ENCODE results near the gene CHAC1. TPM values are rescaled to one million over a fixed set of nuclear protein-coding genes. Genes with fewer than 3 reads are reported as not detected.

Gene CHAC1, protein sequence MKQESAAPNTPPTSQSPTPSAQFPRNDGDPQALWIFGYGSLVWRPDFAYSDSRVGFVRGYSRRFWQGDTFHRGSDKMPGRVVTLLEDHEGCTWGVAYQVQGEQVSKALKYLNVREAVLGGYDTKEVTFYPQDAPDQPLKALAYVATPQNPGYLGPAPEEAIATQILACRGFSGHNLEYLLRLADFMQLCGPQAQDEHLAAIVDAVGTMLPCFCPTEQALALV
- total RNA-seq (2021) = 11.6 and 26.8 TPM in 2 replicates
- percentile 67 among the genes with signal in this experiment for Bru-seq, nascent RNA
- percentile 56 among the genes with signal in this experiment for BruChase-seq, experiment 1, labeled RNA remaining after a 2-hour chase
- percentile 47 among the genes with signal in this experiment for BruChase-seq, experiment 2, labeled RNA remaining after a 6-hour chase
- long read RNA-seq, transcript CHAC1-202 (3 exons, 1,849 nt) = major isoform, 37 of 60 reads
- long read RNA-seq, partial matches to known transcripts = 21 of 60 reads
- long read RNA-seq, other reads (novel, unspliced or antisense) = 1 of 60 reads

GRCh38 chr15:40952901-40953712, at the start of gene CHAC1:
CHAC1 (plus strand) TSS chr15:40953471; CDS start chr15:40953584, 113 bp downstream.
- no peaks in the 10 kb centered on the region for H3K27me3 ChIP-seq (replicated peaks; ENCODE audit: insufficient read depth, low read depth, low read length, poor library complexity)
- peak; percentile 98 for DNase-seq (ENCODE audit: low spot score)
- CTCF ChIA-PET = interaction anchor here (0.6 to 1.5 kb wide), 3 partner anchors 11 to 285 kb away, joined by 3 to 10 read pairs (median 4); no protein-coding TSS in a partner anchor
- BruUV-seq (replicated peaks) = no TSS peak
- POLR2A ChIA-PET (ENCODE audit: low non-redundant PET) = interaction anchor here (0.6 kb wide), 2 partner anchors 9 to 63 kb away, joined by 3 to 7 read pairs; no protein-coding TSS in a partner anchor
- H3K9me3 ChIP-seq (ENCODE audit: low read depth, low read length, poor library complexity, severe bottlenecking) = no peaks in the 10 kb centered on the region
- TF ChIP-seq EZH2 (IDR thresholded peaks at IDR 0.05; ENCODE audit: borderline replicate concordance, low read depth, low read length, poor library complexity, severe bottlenecking) (no peak), CTCF (conservative IDR thresholded peaks at IDR 0.05; ENCODE audit: low read depth, low read length) (no peak)
- peak within 1 kb of the TSS; percentile 99 for H3K27ac ChIP-seq (ENCODE audit: low read depth, low read length, poor library complexity, severe bottlenecking)
- H3K36me3 ChIP-seq (ENCODE audit: insufficient read depth, low read length, poor library complexity, severe bottlenecking) = peaks cover 21% of the 10 kb centered on the region
- H3K4me1 ChIP-seq (ENCODE audit: insufficient read depth, low read length, poor library complexity, severe bottlenecking) = peaks cover 43% of the 10 kb centered on the region
- peak within 1 kb of the TSS; percentile 69 for H3K4me3 ChIP-seq (ENCODE audit: low read depth, low read length, poor library complexity, severe bottlenecking)
- intact Hi-C loops (cut with micrococcal nuclease; ENCODE audit: unreplicated experiment) = loop anchor here (5.0 kb wide), 1 partner anchor 279 kb away; the partner anchor contains the start of genes CHP1 and EXD1

GRCh38 chr15:40904552-40905201, 48.6 kb upstream of the CHAC1 start:
- Histone ChIP-seq H3K9me3 (ENCODE audit: low read depth, low read length, poor library complexity, severe bottlenecking) (no peaks in the 10 kb centered on the region), H3K27ac (ENCODE audit: low read depth, low read length, poor library complexity, severe bottlenecking) (no peak overlapping the region), H3K27me3 (replicated peaks; ENCODE audit: insufficient read depth, low read depth, low read length, poor library complexity) (no peaks in the 10 kb centered on the region), H3K4me3 (ENCODE audit: low read depth, low read length, poor library complexity, severe bottlenecking) (no peak overlapping the region), H3K4me1 (ENCODE audit: insufficient read depth, low read length, poor library complexity, severe bottlenecking) (peaks cover 16% of the 10 kb centered on the region), H3K36me3 (ENCODE audit: insufficient read depth, low read length, poor library complexity, severe bottlenecking) (peaks cover 19% of the 10 kb centered on the region)
- ChIA-PET POLR2A (ENCODE audit: low non-redundant PET) (interaction anchor here (0.6 kb wide), 1 partner anchor 50 kb away, joined by 7 read pairs; no protein-coding TSS in a partner anchor), CTCF (interaction anchor here (0.6 to 2.9 kb wide), 10 partner anchors 10 to 428 kb away, joined by 3 to 13 read pairs (median 6); partner anchors contain the start of genes NUSAP1, OIP5 and VPS18)
- no peak for DNase-seq (ENCODE audit: low spot score)
- intact Hi-C loops (cut with micrococcal nuclease; ENCODE audit: unreplicated experiment) = loop anchor here (1.0 to 5.0 kb wide), 3 partner anchors 118 to 428 kb away; partner anchors contain the start of genes NUSAP1 and OIP5
- no TSS peak for BruUV-seq (replicated peaks)
- no peak for TF ChIP-seq CTCF (conservative IDR thresholded peaks at IDR 0.05; ENCODE audit: low read depth, low read length)
- TF ChIP-seq EZH2 (IDR thresholded peaks at IDR 0.05; ENCODE audit: borderline replicate concordance, low read depth, low read length, poor library complexity, severe bottlenecking) = no peak
